Erythroblast (primary cell): ENCODE results near the gene SNAP29.

Experiments
- GATA1 ChIP-seq: IDR thresholded peaks from 2 replicates; pipeline ENCODE4 v1.6.1; 2011; ENCODE audit warnings: low read depth, mild to moderate bottlenecking, control low read depth, low read length, moderate library complexity
- POLR2A ChIP-seq: IDR thresholded peaks from 2 replicates; pipeline ENCODE4 v1.6.1; 2011; ENCODE audit warnings: mild to moderate bottlenecking, low read length

DNA sequence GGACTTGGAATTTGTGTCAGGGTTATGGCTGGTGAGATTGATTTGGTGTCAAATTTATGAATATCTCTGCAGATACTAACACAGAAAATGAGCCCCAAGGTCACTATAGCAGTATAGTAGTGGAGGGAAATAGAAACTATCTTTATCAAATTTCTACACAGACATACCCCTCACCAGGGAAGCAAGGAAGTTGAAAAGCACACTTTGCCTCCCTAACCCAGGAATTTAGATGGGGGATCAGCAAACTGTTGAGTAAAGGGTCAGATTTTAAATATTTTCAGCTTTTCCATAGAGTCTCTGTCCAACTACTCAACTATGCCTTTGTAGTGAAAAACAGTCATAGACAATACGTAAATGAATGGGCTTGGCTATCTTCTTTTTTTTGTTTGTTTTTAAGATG, 71.2 kb downstream of the SNAP29 start:
- no peak for TF ChIP-seq POLR2A
- TF ChIP-seq GATA1 = no peak
